HG03378 (cell line): ENCODE measurements around the gene HPSE.
"Not testable (repeated sequence)": the region's sequence is repeated elsewhere in the genome, so short reads cannot be mapped to it uniquely, and the experiment has no call there.

Source experiments
- ATAC-seq: cut with Tn5 transposase; IDR thresholded peaks from one replicate; pipeline ENCODE4 v1.9.1; 2021; ENCODE audit warnings: mild to moderate bottlenecking, moderate library complexity; ENCODE audit not compliant: unreplicated experiment

Gene HPSE

GRCh38 chr4:83284193-83285054 is 50.2 kb downstream of the HPSE start, which contains the start of gene COQ2:
COQ2 (minus strand) TSS chr4:83284798; CDS start chr4:83284764, 34 bp downstream.
- peak; percentile 83 for ATAC-seq

DNA sequence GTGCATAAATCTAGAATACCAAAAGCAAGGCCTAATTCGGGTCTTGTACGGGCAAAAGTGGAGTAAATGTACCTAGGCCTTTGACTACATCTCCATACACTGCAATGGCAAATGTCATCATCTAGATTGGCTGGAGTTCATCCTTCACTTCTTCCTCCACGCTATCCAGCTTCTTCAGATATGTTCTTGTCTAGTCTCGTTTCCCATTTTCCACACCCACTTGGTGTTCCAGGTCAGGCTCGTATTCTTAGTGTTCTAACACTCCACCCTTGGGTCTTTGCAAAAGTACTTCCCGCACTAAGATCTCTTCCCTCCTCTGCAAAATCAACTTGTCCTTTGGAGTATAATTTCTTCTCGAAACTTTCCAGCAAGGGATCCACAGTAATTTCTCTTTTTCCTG is 51.5 kb downstream of the HPSE start:
- ATAC-seq: no peak

- peak; percentile 28 for ATAC-seq
These were observed 52.6 kb downstream of the HPSE start for GRCh38 chr4:83282049-83282535.

DNA sequence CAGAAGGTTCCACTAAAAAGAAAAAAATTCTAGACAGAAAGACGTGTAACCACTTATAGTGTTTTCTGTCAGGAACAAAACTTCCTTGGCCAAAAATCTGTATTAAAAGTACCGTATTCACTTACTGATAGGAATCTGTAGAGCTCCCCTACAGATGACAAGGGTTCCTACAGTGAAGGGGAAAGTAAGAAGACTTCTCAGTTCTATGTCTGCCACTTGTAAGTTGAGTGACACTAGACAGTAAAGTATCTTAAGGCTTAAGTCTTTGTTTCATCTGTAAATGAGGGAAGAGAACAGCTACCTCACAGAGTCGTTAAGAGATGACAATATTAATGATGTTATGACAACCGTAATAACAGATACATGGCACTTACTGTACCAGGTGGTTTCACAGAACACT is 53.3 kb downstream of the HPSE start:
- no peak for ATAC-seq

- peak; percentile 67 for ATAC-seq
These were observed 58.2 kb downstream of the HPSE start for GRCh38 chr4:83276299-83277040.

- ATAC-seq: not testable (repeated sequence)
These were observed 60.7 kb downstream of the HPSE start for GRCh38 chr4:83273926-83274325.

- ATAC-seq: peak; percentile 89
These were observed 61.7 kb downstream of the HPSE start for GRCh38 chr4:83272900-83273299.

DNA sequence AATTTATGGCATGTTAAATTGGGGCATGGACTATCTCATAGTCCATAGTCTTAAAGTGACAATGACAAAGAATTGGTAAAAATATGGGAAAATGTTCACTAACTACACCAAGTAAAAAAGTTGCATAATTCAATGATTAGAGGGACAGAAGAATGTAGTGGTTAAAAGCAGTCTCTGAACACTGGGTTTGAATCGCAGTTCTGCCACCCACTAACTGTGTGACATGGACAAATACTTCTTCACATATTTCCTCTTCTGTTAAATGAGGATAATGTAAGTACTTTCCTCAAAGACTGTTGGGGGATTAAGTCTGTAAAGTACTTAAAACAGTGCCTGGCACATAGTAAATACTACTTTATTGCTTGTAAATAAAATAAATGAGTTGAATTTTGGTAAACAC is 65.4 kb downstream of the HPSE start:
- ATAC-seq: no peak

DNA sequence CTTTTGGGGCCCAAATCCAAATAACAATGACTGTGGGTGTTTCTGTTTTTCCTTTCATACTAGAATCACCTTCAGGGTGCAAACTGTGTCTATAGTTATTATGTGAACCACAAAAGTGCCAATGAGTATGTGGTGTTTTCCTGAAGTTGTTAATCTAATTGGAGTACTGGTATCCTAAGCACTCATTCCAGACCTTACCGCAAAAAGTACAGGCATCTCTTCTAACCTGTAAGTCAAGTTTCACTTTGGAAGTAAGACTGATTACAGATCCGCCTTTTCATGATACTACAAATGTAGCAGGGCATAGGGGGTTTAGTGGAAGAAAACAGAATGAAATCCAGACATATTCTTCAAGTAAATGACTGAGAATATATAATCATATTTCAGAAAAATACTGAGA is 66.2 kb downstream of the HPSE start:
- no peak for ATAC-seq

- ATAC-seq: no peak
These were observed 66.7 kb downstream of the HPSE start for GRCh38 chr4:83267830-83268475.

DNA sequence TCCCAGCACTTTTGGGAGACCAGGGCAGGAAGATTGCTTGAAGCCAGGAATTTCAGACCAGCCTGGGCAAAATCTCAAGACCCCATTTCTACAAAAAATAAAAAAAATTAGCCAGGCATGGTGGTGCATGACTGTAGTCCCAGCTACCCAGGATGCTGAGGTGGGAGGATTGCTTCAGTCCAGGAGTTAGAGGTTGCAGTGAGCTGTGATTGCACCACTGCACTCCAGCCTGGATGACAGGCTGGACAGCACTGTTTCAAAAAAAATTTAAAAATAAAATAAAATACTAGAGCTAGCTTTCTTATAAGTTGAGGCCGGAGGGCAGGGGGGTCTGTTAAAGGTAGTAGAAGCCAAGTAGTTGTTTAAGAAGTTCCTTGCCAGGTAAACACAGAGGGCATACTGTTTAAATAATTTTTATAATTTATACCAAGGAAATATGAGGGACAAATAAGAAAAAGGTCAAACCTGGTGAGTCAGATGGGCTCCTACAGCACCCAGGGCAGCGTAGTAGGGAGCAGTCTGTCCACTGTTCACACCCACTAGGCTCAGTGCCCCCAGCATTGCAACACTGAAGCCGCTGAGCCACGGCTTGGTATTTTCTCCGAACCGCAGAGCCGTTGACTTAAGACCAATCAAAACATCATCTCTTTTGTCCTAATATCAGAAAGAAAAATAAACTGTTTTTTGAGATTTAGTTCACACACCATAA is 67.4 kb downstream of the HPSE start:
- ATAC-seq: no peak

DNA sequence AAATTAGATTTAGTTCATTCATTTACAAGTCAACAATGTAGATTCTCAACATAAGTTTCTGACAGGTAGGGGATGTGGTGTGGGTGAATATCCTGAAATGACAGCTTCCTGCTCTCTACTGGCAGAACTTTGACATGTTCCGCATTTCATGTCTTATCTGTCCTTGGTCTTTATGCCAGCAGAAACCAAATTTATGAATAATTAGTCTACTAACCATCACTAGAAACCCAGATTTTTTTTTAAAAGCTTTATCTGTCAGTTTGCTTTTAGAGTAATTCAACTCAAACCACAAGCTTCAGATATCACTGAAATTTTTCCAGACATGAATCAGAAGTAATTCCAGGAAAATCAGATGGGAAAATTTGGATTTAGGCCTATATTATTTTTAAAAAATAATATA is 68.0 kb downstream of the HPSE start:
- no peak for ATAC-seq

GRCh38 chr4:83263106-83263505 is 71.5 kb downstream of the HPSE start:
- ATAC-seq: no peak

- no peak for ATAC-seq
These were observed 72.0 kb downstream of the HPSE start for GRCh38 chr4:83262682-83263081.

GRCh38 chr4:83261307-83261706 is 73.3 kb downstream of the HPSE start:
- no peak for ATAC-seq

DNA sequence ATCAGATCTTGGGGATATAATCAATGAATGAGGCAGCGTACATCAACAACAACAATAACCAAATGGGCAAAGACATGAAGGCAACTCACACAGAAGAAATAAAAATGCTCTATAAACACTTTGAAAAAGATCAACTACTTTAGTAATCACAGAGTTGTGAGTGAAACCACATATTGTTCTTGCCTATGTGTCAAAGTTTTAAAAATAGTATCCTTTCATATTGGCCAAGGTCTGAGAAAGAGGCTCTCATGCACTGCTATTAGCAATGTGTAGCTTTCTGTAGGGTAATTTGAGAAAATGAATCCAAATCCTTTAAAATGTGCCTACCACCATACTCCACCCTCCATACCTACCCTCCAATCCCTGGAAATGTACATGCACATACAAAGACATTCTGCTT is 75.1 kb downstream of the HPSE start:
- peak; percentile 41 for ATAC-seq

- ATAC-seq: no peak
These were observed 76.2 kb downstream of the HPSE start for GRCh38 chr4:83258461-83258860.

GRCh38 chr4:83257811-83258210 is 76.8 kb downstream of the HPSE start:
- ATAC-seq: no peak

DNA sequence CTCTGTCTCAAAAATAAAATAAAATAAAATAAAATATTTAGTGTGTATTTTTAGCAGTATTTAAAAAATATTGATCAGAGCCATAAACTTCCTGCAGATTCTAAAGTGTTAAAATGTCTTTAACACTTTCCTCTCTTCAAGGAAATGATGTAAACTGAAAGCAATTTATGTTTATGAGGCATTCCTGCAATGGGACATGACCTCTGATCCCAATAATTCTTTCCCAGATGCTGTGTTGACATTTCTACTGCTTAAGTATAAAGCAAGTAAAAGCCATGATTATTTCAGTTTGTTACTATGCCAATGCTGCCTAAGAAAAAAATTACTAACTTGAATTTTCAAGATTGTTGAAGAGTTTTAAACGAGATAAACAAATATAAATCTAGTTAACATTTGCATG is 79.1 kb downstream of the HPSE start:
- no peak for ATAC-seq

DNA sequence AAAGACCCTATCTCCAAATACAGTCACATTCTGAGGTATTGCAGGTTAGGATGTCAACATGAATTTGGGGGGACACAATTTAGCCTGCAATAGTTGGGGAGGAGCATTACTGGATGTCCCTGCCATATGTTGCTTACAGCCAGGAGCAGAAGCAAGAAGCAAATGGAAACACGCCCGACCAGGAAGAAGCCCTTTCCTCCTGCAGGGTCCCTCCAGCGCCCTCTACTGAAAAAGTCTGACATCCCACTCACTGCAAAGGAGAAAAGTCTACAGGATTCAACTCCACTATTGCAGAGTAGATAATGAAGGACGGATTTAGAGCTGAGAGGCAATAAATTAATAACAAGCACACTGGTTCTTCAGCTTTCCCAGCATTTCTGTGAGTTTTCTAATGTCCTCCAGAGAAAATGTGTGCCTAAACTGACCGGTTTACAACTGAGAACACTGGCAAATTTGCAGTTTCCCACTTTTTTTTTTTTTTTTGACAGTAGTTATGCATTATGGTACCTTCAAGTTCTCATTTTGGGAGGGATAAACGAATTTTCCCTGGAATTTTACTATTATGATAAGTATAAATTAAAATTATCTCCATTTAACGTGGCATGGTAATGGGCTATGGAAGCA is 81.8 kb downstream of the HPSE start:
- ATAC-seq: no peak
